ENCODE data around the gene PDE4D.
A peak's percentile ranks its signal among the peaks of the same experiment; 100 is the strongest.

Gene PDE4D

GRCh38 chr5:59838067-59838466 lies 55.5 kb downstream of the PDE4D start:
- no peak for DNase-seq

GRCh38 chr5:59837071-59837470 lies 56.5 kb downstream of the PDE4D start:
- DNase-seq: no peak

- DNase-seq: no peak
Observed at GRCh38 chr5:59835800-59836199, 57.7 kb downstream of the PDE4D start.

DNA sequence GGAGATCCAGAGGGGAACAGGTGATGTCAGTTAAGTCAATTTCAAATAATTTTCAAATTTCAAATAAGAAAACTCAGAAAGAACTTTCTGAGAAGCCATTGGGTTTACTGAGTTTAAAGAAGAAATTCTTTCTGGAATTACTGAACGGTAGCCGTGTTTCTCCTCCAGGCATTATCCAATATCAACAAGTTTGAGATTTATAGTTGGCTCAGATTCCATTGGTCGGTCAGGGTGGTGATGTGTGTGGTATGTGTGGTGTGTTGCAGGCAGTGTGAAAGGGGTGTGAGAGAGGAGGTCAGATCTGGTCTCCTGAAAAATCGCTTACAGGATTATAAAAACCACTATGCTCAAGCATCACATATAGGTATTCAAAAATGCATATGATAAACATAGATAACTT lies 60.1 kb downstream of the PDE4D start:
- no peak for DNase-seq

DNA sequence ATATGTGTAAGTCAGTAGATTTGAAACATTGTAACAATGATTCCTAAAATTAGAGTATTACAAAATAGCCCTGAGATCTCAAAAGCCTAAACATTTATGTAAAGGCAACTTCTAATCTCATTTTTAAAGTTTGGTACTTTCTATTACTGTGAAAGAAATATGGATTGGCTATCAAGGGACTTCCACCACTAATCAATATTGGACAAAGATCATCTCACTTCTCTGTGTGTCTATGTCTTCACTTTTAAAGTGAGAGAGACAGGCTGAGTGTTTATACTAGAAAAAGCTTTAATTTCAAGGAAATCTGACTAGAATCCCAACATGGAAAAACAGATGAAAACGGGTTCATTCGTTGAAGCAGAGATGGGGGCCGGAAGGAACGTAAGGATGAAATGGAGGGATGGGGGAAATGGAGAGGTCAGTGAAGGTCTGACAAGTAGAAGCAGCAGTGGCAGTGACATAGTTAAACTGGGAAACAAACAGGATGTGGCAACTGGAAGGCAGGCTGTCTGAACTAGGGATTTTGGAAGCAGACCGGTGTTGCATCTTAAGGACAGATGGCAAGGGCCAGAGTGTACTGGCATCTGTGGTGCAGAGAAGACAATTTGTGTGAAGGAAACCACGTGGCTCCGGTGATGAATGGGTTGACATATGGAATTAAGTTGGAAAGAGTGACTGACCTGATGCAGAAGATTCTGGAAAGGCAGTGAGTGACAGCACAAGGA lies 60.8 kb downstream of the PDE4D start:
- no peak for DNase-seq

DNA sequence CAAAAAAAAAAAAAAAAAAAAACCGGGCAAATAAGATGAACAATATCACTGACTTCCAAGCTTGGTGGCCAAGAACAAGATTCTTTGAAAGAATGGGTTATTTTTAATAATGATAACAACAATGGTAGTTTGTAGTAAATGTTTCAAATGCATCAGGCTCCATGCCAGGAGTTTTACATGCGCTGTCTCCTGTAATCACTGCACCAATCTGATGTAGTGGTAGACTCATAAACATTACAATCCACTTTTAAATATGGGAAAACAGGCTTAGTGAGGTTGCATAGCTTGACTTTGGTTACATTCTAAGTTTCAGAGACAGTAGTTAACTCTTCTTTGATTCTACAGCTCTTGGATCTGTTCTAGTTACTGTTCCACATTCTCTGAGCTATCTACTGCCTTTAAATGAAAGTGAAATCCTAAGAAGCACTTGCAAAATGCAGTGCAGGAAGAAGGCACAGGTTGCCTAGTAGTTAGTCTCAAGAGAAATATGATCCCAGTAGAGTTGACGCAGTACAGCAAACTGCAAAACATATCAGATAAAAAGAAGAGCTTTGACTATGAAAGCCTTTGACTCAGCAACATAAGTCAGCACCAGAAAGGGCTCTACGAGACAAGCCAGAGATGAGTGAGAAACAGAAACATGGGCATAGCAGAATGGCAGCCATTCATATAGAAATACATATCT lies 62.1 kb downstream of the PDE4D start:
- no peak for DNase-seq

GRCh38 chr5:59830536-59831200 lies 62.9 kb downstream of the PDE4D start:
- DNase-seq: no peak

GRCh38 chr5:59829922-59830321 lies 63.6 kb downstream of the PDE4D start:
- DNase-seq: no peak

GRCh38 chr5:59829386-59829785 lies 64.1 kb downstream of the PDE4D start:
- DNase-seq: no peak

DNA sequence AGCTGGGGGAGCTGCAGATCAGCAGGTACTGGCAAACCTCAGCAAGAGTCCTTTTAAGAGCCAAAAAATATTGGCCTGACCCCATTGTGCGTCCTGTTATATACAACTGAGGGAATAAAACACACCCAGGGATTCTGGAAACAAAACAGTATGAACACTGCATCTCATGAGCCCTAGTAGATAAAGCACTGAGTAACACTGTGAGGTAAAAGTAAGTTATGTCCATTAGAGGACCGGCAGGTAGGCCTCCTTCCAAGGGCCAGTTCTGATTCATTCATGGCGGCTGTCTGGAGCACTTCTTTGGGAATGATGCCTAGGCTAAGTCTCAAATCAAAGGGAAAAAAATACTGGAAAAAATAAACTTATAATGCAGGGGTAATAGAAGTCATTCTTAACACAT lies 64.9 kb downstream of the PDE4D start:
- no peak for DNase-seq

DNA sequence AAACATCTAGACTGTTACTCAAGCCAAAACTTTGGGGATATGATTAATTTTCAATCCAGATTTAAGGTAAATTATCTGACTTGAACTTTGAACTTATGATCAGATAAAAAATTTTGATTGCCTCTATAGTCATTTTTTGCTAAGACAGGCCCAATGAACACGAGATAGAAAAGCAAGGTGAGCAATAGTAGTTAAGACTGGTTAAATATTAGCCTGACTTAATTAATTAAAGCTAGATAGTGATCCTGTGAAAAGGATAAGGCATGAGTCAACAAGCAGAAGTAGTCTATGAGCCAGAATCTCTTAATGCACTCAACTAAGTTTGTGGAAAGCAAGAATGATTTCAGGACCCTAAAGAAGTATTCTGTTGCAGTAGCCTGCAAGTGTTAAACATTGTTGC lies 66.5 kb downstream of the PDE4D start:
- DNase-seq: no peak

DNA sequence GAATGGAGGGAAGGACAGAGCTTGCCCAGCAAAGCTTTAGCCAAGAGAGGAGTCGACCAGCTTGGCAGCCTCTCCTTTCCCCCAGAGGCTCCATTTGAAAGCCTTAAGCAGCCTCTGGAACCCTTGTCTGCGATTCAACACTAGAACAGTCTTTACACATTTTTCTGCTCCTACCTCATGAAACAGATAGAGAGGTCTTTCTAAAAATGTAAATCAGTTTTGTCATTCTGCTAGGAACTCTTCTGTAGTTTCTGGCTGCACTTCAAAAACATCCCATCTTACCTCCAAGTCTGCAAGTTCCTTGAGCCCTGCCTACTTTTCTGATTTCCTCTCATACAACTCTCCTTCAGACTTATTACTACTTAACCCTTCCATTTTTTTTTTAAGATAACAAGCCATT lies 70.1 kb downstream of the PDE4D start:
- no peak for DNase-seq

DNA sequence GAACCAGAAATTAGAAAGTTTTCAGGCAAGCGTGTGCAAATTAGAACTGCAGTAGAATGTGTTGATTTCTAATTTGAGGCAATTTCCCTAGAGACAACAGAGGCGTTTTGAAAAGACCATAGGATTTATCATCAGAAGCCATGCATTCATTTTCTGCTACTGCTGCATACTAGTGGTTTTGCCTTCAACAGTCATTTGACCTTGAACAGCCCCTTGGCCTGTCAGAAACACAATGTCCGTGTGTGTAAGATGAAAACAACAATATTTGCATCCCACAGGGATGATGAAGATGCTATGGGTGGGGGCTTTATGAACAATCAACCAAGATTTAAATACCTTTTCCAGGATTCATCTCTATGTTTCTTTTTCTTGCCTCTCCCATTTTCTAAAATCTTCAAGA lies 73.7 kb downstream of the PDE4D start:
- DNase-seq: no peak

DNA sequence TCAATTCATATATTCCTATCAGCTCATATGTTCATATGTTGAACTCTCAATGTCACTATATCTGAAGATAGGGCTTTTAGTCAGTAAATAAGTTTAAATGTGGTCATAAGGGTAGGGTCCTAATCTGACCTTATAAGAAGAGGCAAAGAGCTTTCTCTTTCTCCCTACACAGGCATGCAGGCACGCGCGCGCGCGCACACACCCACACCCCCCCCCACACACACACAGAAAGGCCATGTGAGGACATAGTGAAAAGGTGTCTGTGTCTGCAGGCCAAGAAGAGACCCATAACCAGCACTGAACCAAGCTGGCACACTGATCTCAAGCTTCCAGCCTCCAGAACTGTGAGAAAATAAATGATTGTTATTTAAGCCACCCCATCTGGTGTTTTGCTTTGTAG lies 76.0 kb downstream of the PDE4D start:
- DNase-seq: no peak

GRCh38 chr5:59816654-59817300 lies 76.7 kb downstream of the PDE4D start:
- DNase-seq: no peak

GRCh38 chr5:59814537-59814872 lies 79.0 kb downstream of the PDE4D start:
- no peak for DNase-seq

- DNase-seq: peak; percentile 3
Observed at GRCh38 chr5:59813761-59814536, 79.6 kb downstream of the PDE4D start.

DNA sequence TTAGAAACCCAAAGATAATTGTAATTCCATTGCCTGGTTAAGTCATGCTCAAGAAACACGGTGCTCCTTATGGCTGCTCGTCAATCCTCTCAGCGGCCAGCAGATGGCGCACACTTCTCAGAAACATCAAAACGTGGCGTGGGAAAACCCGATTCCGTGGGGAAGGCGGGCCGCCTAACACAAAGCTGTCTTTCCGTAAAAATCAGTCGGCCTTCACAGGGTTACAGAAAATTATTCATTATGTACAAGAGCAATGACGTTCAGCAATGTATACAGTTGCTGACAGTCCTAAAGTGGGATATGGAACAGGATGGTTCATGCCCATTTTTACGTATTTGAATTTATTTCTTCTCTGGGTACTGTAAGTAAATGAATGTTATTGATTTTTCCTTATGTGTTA lies 83.5 kb downstream of the PDE4D start:
- DNase-seq: no peak

- DNase-seq: no peak
Observed at GRCh38 chr5:59807806-59808205, 85.7 kb downstream of the PDE4D start.

DNA sequence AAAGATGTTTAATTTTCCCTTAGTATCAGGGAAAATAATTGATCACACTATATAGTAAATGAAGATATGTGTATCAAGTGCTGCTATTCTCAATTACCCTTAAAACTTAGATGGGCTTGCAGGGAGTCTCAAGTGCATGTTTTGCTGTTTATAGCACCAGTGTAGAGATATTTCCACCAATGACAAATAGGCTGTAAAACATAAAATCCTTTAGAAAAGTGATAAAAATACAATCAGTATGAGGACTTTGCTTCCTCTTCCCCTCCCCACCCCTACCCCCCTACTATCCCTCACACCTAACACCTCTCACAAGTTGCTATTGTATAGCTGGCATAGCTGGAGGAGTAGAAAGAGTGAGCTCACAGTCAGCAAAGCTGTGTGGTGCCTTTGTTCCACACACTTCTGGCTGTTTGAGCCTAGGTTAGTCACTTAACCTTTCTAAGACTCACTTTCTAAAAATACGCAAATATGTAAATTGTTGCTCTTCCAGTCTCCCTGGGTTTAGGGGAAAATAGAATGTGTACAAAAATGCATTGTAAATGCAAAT lies 93.1 kb downstream of the PDE4D start:
- no peak for DNase-seq

DNA sequence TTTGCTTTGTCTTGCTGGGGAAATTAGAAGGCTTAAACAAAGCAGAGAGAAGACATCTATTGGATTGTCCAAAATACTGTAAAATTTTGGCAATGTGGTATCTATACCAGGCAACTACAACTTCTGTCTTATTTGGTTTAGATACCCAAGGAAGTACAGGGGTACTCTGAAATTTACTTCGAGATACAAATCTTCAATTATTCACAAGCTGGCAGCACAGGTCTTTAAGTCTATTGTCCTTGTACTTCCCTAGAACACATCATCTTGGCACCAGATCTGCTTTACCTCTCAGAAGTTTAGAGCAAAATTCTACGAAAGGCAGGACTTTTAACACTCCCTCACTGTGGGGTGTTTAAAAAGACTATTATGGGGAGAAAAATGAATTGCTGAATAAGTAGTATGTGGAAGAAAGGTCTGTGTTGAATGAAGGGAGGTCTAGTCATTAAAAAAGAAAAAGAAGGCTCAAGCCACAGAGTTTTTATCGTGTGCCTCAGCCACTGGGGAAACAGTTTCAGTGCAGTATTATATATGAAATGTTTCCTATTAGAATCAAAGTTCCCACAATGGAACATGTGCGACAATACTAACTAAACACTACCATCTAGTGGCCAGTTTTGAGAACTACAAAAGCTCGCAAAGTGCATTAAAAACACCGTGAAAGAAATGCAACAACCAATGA lies 93.7 kb downstream of the PDE4D start:
- no peak for DNase-seq

Data from DMS79 (cell line).